Subcutaneous abdominal adipose tissue (tissue), 5 donors: ENCODE results near the gene N4BP3.

Source experiments
- H3K27ac ChIP-seq: one replicate; pipeline ENCODE4 v1.7.0; 2013; ENCODE audit warnings: low read depth, mild to moderate bottlenecking, inconsistent platforms, low read length, moderate library complexity
- H3K27me3 ChIP-seq, 5 donors: one replicate each; pipeline ENCODE4 v1.7.0; 2013; ENCODE audit warnings: low read length in 5 of 5, inconsistent platforms in 1 of 5; ENCODE audit not compliant: control insufficient read depth in 5 of 5, insufficient read depth in 4 of 5
- H3K36me3 ChIP-seq, 5 donors: one replicate each; pipeline ENCODE4 v1.7.0; 2013; ENCODE audit warnings: low read length in 5 of 5; ENCODE audit not compliant: control insufficient read depth in 5 of 5, insufficient read depth in 5 of 5
- H3K4me1 ChIP-seq, 5 donors: one replicate each; pipeline ENCODE4 v1.7.0; 2013; ENCODE audit warnings: low read length in 5 of 5, mild to moderate bottlenecking in 3 of 5, moderate library complexity in 1 of 5; ENCODE audit not compliant: control insufficient read depth in 5 of 5, insufficient read depth in 5 of 5
- H3K4me3 ChIP-seq, 5 donors: one replicate each; pipeline ENCODE4 v1.7.0; 2013; ENCODE audit warnings: low read length in 5 of 5, low read depth in 1 of 5
- H3K9ac ChIP-seq, 5 donors: one replicate each; pipeline ENCODE4 v1.7.0; 2013; ENCODE audit warnings: low read length in 5 of 5, mild to moderate bottlenecking in 4 of 5, moderate library complexity in 3 of 5
- H3K9me3 ChIP-seq, 5 donors: one replicate each; pipeline ENCODE4 v1.7.0; 2013; ENCODE audit warnings: low read length in 5 of 5; ENCODE audit not compliant: control insufficient read depth in 5 of 5
- donor health status: healthy.
- donor health status: healthy.
- donor health status: healthy.
- donor health status: healthy.
- donor health status: healthy.

Gene N4BP3

DNA sequence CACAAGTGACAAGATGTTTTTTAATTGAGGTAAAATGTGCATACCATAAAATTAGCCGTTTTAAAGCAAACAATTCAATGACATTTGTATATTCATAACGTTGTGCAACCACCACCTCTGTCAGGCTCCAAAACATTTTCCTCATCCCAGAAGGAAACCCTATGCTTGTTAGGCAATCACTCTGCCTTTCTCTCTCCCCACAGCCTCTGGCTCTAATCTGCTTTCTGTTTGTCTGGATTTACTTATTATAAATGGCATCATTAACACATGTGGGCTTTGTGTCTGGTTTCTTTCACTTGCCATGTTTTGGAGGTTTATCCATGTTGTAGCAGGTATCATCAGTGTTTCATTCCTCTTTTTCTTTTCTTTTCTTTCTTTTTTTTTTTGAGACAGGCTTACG, 1.4 kb upstream of the N4BP3 start:
- Histone ChIP-seq H3K36me3 (no peaks in the 10 kb centered on the region), H3K27me3 (peaks cover 18 to 35% (median 32%) of the 10 kb centered on the region in 5 donors), H3K4me3 (no peak overlapping the region), H3K27ac (no peak overlapping the region), H3K9me3 (peaks cover 0 to 3% (median 0%) of the 10 kb centered on the region in 5 donors), H3K9ac (no peak overlapping the region), H3K4me1 (peaks cover 0 to 46% (median 36%) of the 10 kb centered on the region in 5 donors)

DNA sequence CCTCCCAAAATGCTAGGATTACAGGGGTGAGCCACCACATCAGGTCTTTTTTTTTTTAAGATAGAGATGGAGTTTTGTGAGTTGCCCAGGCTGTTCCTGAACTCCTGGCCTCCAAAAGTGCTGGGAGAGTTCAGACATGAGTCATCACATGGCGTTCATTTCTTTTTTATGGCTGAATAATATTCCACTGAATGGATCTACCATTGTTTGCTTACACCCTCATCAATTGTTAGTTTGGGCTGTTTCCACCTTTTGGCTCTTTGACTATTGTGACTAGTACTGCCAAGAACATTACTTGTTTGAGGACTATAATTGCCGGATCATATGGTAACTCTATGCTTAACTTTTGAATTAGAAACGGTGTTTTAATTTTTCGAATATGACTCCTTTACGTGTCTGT, 787 bp upstream of the N4BP3 start:
- H3K27me3 ChIP-seq, result peaks cover 18 to 39% (median 35%) of the 10 kb centered on the region in 5 donors
- no peak overlapping the region for H3K27ac ChIP-seq
- H3K9me3 ChIP-seq, result peaks cover 0 to 3% (median 0%) of the 10 kb centered on the region in 5 donors
- H3K4me3 ChIP-seq, result peak overlapping the region in 2 of 5 donors; percentile 27 to 67
- H3K4me1 ChIP-seq, result peaks cover 0 to 52% (median 40%) of the 10 kb centered on the region in 5 donors
- H3K36me3 ChIP-seq, result no peaks in the 10 kb centered on the region
- no peak overlapping the region for H3K9ac ChIP-seq

GRCh38 chr5:178113841-178114324, 551 bp downstream of the N4BP3 start:
- Histone ChIP-seq H3K36me3 (no peaks in the 10 kb centered on the region), H3K9me3 (peaks cover 0 to 3% (median 0%) of the 10 kb centered on the region in 5 donors), H3K27me3 (peaks cover 18 to 45% (median 39%) of the 10 kb centered on the region in 5 donors), H3K27ac (peak overlapping the region; percentile 10), H3K9ac (peak overlapping the region in 2 of 5 donors; percentile 33 to 51), H3K4me1 (peaks cover 0 to 56% (median 45%) of the 10 kb centered on the region in 5 donors), H3K4me3 (peak overlapping the region in 3 of 5 donors; percentile 50 to 67 (median 64))

DNA sequence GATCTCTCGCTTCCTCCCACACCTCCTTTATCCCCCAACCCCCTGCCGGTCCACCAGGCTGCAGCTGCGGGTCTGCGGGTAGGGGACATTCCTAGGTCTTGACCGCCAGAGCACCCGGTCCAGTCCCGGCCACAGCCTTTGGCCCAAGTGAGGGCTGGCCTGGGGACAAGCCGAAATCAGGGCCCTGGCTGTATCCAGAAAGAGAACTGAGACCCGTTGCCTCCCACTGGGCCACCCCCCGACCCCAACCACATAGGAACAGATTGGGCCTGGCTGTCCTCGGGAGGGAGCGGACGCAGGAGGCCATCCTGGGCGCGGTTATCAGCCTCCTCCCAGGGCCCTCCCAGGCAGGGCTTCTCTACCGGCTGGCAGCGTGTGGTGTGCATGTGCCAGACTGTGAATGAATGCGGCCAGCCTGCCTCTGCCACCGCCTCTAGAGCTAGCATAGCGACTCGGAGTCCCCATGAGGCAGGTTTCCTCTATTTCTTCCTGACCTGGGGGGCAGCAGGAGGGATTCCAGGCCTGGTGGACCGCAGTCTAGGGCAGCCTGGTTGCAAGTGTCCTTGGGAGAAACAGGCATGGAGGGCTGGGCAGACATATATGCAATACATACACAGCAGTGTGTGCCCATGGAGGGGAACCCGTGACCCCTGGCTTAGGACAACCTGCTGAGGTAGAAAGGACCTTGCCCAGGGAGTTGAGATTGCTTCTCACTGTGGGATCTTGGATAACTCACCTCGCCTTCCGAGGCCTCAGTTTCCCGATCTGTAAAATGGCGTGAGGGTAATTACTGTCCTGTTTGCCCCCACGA, 1.2 kb downstream of the N4BP3 start:
- peak overlapping the region; percentile 10 for H3K27ac ChIP-seq
- peak overlapping the region in 3 of 5 donors; percentile 50 to 67 (median 64) for H3K4me3 ChIP-seq
- peaks cover 18 to 48% (median 39%) of the 10 kb centered on the region in 5 donors for H3K27me3 ChIP-seq
- H3K36me3 ChIP-seq, result no peaks in the 10 kb centered on the region
- peaks cover 0 to 58% (median 41%) of the 10 kb centered on the region in 5 donors for H3K4me1 ChIP-seq
- H3K9me3 ChIP-seq, result peaks cover 0 to 3% (median 0%) of the 10 kb centered on the region in 5 donors
- H3K9ac ChIP-seq, result peak overlapping the region in 2 of 5 donors; percentile 33 to 51

DNA sequence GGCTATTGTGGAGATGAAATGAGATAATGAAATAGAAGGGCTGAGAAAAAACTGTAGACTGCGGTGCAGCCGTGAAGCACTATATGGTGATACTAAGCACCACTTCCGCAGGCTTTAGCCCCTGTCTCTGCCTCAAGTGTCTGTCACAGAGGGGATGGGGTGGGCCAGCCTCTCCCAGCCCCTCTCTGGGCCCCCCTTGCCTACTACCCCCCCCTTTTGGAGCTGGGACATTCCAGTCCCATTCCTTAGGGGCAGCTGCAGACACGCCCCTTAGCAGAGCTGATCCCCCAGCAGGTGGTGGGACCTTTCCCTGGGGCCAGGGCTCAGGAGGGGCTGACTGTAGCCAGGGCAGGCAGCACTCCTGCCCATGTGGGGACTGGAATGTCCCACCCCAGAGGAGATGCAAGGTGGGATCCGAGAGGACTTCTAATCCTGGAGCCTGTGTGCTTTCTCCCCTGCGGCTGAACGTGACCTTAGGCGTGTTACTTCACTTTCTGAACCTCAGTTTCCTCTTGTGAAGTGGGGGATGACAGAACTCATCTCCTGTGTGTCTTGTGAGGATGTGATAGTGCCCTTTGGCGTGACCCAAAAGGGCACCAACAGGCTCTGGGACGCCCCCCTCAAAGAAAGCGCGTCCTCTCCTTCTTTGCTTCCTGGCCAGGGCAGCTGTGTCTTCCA, 1.9 kb downstream of the N4BP3 start:
- peaks cover 0 to 3% (median 0%) of the 10 kb centered on the region in 5 donors for H3K9me3 ChIP-seq
- H3K36me3 ChIP-seq, result no peaks in the 10 kb centered on the region
- peaks cover 19 to 52% (median 39%) of the 10 kb centered on the region in 5 donors for H3K27me3 ChIP-seq
- no peak overlapping the region for H3K9ac ChIP-seq
- H3K4me1 ChIP-seq, result peaks cover 0 to 58% (median 41%) of the 10 kb centered on the region in 5 donors
- no peak overlapping the region for H3K27ac ChIP-seq
- H3K4me3 ChIP-seq, result peak overlapping the region in 3 of 5 donors; percentile 50 to 67 (median 64)

DNA sequence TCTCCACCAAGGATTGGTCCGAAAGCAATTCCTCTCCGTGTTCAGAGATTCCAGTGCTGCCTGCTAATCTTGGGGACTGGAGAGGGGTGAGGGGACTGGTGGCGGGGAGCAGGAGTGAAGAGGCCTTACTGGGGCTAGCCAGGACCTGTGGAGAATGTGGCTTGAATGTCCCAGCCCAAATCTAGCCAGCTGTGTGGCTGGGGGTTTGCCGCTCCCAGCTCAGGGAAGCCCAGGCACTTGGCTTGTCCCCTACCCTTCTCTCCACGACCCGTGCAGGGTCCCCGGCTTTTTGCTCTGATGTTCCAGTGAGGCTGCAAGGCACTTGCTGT, 2.4 kb downstream of the N4BP3 start:
- H3K4me1 ChIP-seq, result peaks cover 0 to 60% (median 44%) of the 10 kb centered on the region in 5 donors
- H3K36me3 ChIP-seq, result peaks cover 0 to 2% (median 0%) of the 10 kb centered on the region in 5 donors
- H3K9me3 ChIP-seq, result peaks cover 0 to 3% (median 0%) of the 10 kb centered on the region in 5 donors
- H3K27ac ChIP-seq, result no peak overlapping the region
- peaks cover 24 to 57% (median 42%) of the 10 kb centered on the region in 5 donors for H3K27me3 ChIP-seq
- no peak overlapping the region for H3K9ac ChIP-seq
- H3K4me3 ChIP-seq, result peak overlapping the region in 2 of 5 donors; percentile 22 to 32

DNA sequence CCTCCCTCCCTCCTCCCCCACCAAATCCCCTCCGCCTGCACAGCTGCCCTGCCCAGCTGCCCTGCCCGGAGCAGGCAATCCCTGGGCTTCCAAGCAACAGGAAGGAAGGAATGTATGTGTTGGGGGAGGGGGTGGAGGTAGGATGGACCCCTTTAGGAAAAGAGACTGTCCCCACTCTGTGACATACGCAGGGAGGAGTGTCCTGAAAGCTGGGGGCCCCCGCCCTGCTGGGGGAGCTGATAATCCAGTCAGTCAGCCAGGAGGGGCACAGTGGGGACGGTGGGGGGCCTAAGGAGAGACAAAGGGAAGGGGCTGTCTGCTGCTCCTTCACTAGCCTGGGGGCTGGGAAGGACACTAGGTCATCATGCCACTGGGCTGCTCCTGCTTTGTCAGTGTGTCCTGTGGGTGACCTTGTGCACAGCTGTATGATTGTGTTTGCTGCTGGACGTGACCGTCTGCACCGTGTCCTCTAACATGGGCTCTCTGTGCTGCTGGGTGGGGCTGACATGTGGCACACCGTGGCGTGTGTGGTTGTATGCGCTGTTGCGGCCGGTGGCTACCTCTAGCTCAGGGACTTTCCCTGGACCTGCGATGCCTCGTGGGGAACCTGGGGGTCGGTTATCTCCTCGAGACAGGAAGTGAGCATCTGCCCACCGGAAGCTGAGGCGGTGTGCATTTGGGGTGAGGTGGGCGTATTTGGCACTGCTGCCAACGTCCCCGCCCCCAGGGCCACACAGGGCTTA, 3.0 kb downstream of the N4BP3 start:
- Histone ChIP-seq H3K27me3 (peaks cover 27 to 63% (median 43%) of the 10 kb centered on the region in 5 donors), H3K4me1 (peaks cover 0 to 65% (median 49%) of the 10 kb centered on the region in 5 donors), H3K27ac (no peak overlapping the region), H3K4me3 (peak overlapping the region in 3 of 5 donors; percentile 17 to 38 (median 32)), H3K36me3 (peaks cover 0 to 3% (median 0%) of the 10 kb centered on the region in 5 donors), H3K9me3 (peaks cover 0 to 3% (median 0%) of the 10 kb centered on the region in 5 donors), H3K9ac (no peak overlapping the region)

- H3K9me3 ChIP-seq, result no peaks in the 10 kb centered on the region
- peaks cover 0 to 69% (median 49%) of the 10 kb centered on the region in 5 donors for H3K4me1 ChIP-seq
- H3K27me3 ChIP-seq, result peaks cover 39 to 80% (median 58%) of the 10 kb centered on the region in 5 donors
- H3K27ac ChIP-seq, result no peak overlapping the region
- peak overlapping the region in 3 of 5 donors; percentile 0 to 34 (median 32) for H3K4me3 ChIP-seq
- peak overlapping the region in 1 of 5 donors; percentile 4 for H3K9ac ChIP-seq
- H3K36me3 ChIP-seq, result peaks cover 0 to 7% (median 0%) of the 10 kb centered on the region in 5 donors
Observed at GRCh38 chr5:178117923-178118701, 4.8 kb downstream of the N4BP3 start.
